ENCODE measurements around the gene EPM2AIP1.

- TF ChIP-seq CTCF (IDR thresholded peaks at IDR 0.05; ENCODE audit: control extremely low read depth in 1 of 3, insufficient read depth in 1 of 3, low read depth in 1 of 3, low read length in 3 of 3) (no peak), RAD21 (IDR thresholded peaks at IDR 0.05 in 1 of 2, conservative IDR thresholded peaks at IDR 0.05 in 1 of 2; ENCODE audit: low read depth in 2 of 2, low read length in 2 of 2) (no peak), POU5F1 (IDR thresholded peaks at IDR 0.05; ENCODE audit: low read depth, low read length) (no peak), BCL11A (IDR thresholded peaks at IDR 0.05; ENCODE audit: low read depth in 2 of 2, low read length in 2 of 2) (no peak), ATF3 (IDR thresholded peaks at IDR 0.05; ENCODE audit: insufficient read depth, low read depth, low read length) (no peak), TAF1 (IDR thresholded peaks at IDR 0.05; ENCODE audit: low read depth, low read length) (no peak), MAFK (IDR thresholded peaks at IDR 0.05; ENCODE audit: low read depth, low read length) (no peak)
Measured at GRCh38 chr3:36964817-36965216, 28.1 kb downstream of the EPM2AIP1 start.
